WTC11 (cell line): Measurements from ENCODE around the gene RPP30. TPM values are rescaled to one million over a fixed set of nuclear protein-coding genes. Genes with fewer than 3 reads are reported as not detected.
A peak's percentile ranks its signal among the peaks of the same experiment; 100 is the strongest.

ENCODE experiments used
- ATAC-seq: fragments of 200-7000 bp; cut with Tn5 transposase; 2 replicates; pipeline ENCODE4 v1.10.0; 2021; ENCODE audit warnings: mild to moderate bottlenecking, moderate library complexity
- CTCF ChIA-PET: fragments of 300-600 bp; sonication (Branson Sonifier 250); formaldehyde crosslinking; loops from one replicate; lab custom pipeline; 2021; ENCODE audit warnings: antibody characterized with exemption; lab: Charles Lee
- POLR2A ChIA-PET: fragments of 350-600 bp; sonication (Branson Sonifier 250); formaldehyde crosslinking; loops from one replicate; lab custom pipeline; 2021; ENCODE audit warnings: antibody characterized with exemption; lab: Charles Lee
- DNase-seq: peaks from one replicate; pipeline ENCODE4 v3.0.0; 2021; ENCODE audit warnings: low spot score
- H3K27ac Mint-ChIP-seq: 2 replicates; pipeline ENCODE4 v1.8.0; 2021; ENCODE audit warnings: mixed read lengths
- H3K27me3 Mint-ChIP-seq: 2 replicates; pipeline ENCODE4 v1.8.0; 2021; ENCODE audit warnings: low read depth, mild to moderate bottlenecking, moderate library complexity, mixed read lengths
- H3K36me3 Mint-ChIP-seq: 2 replicates; pipeline ENCODE4 v1.8.0; 2021; ENCODE audit warnings: mixed read lengths
- H3K4me1 Mint-ChIP-seq: 2 replicates; pipeline ENCODE4 v1.8.0; 2022; ENCODE audit warnings: mixed read lengths
- H3K4me3 Mint-ChIP-seq: 2 replicates; pipeline ENCODE4 v1.8.0; 2021; ENCODE audit warnings: mild to moderate bottlenecking, moderate library complexity, mixed read lengths
- H3K9me3 Mint-ChIP-seq: 2 replicates; pipeline ENCODE4 v1.8.0; 2021; ENCODE audit warnings: mixed read lengths
- ELF4 ChIP-seq: sonication (generic); formaldehyde crosslinking; IDR thresholded peaks from 2 replicates; pipeline ENCODE4 v1.8.1; 2022; ENCODE audit warnings: low read depth, mild to moderate bottlenecking, moderate library complexity, missing genetic modification reagents
- ESRRA ChIP-seq: sonication (generic); formaldehyde crosslinking; IDR thresholded peaks from 2 replicates; pipeline ENCODE4 v1.8.1; 2022; ENCODE audit warnings: mild to moderate bottlenecking, missing genetic modification reagents, borderline replicate concordance
- FOXP1 ChIP-seq: sonication (generic); formaldehyde crosslinking; IDR thresholded peaks from 2 replicates; pipeline ENCODE4 v1.8.0; 2022; ENCODE audit warnings: missing genetic modification reagents, mild to moderate bottlenecking, moderate library complexity, borderline replicate concordance
- GABPB1 ChIP-seq: sonication (generic); formaldehyde crosslinking; IDR thresholded peaks from 2 replicates; pipeline ENCODE4 v1.8.1; 2023; ENCODE audit warnings: mild to moderate bottlenecking, missing genetic modification reagents
- GRHL2 ChIP-seq: fragments of 250-450 bp; sonication (Bioruptor Pico); IDR thresholded peaks from 2 replicates; pipeline ENCODE4 v1.8.0; 2022; ENCODE audit warnings: mild to moderate bottlenecking, moderate library complexity; ENCODE audit not compliant: insufficient replicate concordance, severe bottlenecking
- MXD4 ChIP-seq: fragments of 250-450 bp; sonication (Bioruptor Pico); IDR thresholded peaks from 2 replicates; pipeline ENCODE4 v1.8.0; 2021; ENCODE audit warnings: mild to moderate bottlenecking, moderate library complexity, borderline replicate concordance
- NFE2L1 ChIP-seq: sonication (generic); formaldehyde crosslinking; IDR thresholded peaks from 2 replicates; pipeline ENCODE4 v1.8.1; 2023; ENCODE audit warnings: missing genetic modification reagents
- NFYB ChIP-seq: sonication (generic); formaldehyde crosslinking; conservative IDR thresholded peaks from 2 replicates; pipeline ENCODE4 v1.8.0; 2022; ENCODE audit warnings: low read depth, missing genetic modification reagents
- NR2C2 ChIP-seq: sonication (generic); formaldehyde crosslinking; IDR thresholded peaks from 2 replicates; pipeline ENCODE4 v1.8.0; 2022; ENCODE audit warnings: mild to moderate bottlenecking, missing genetic modification reagents
- SOX15 ChIP-seq: fragments of 250-450 bp; sonication (Bioruptor Pico); IDR thresholded peaks from 2 replicates; pipeline ENCODE4 v1.9.0; 2021; ENCODE audit warnings: mild to moderate bottlenecking
- TP53 ChIP-seq: sonication (generic); formaldehyde crosslinking; IDR thresholded peaks from 2 replicates; pipeline ENCODE4 v1.8.1; 2023; ENCODE audit warnings: mild to moderate bottlenecking, missing genetic modification reagents
- ZNF232 ChIP-seq: sonication (generic); formaldehyde crosslinking; IDR thresholded peaks from 2 replicates; pipeline ENCODE4 v1.8.0; 2022; ENCODE audit warnings: mild to moderate bottlenecking, missing genetic modification reagents
- ZNF671 ChIP-seq: fragments of 250-450 bp; sonication (Bioruptor Pico); IDR thresholded peaks from 2 replicates; pipeline ENCODE4 v1.8.0; 2021; ENCODE audit warnings: mild to moderate bottlenecking
- total RNA-seq: library from RNA; stranded (reverse); gene quantifications from 3 replicates; pipeline ENCODE4 v1.2.3, GENCODE V29; 2021
- TF ChIP-seq, protein P1 (sequence below): sonication (generic); formaldehyde crosslinking; IDR thresholded peaks from 2 replicates; pipeline ENCODE4 v1.8.1; 2022; ENCODE audit warnings: low read depth, missing genetic modification reagents, borderline replicate concordance
- TF ChIP-seq, protein P2 (sequence below): fragments of 250-450 bp; sonication (Bioruptor Pico); IDR thresholded peaks from 2 replicates; pipeline ENCODE4 v1.9.0; 2021; ENCODE audit warnings: mild to moderate bottlenecking
- TF ChIP-seq, protein P3 (sequence below): sonication (generic); formaldehyde crosslinking; IDR thresholded peaks from 2 replicates; pipeline ENCODE4 v1.8.1; 2022; ENCODE audit warnings: low read depth, mild to moderate bottlenecking, moderate library complexity, missing genetic modification reagents, borderline replicate concordance
- TF ChIP-seq, protein P4 (sequence below): sonication (generic); formaldehyde crosslinking; IDR thresholded peaks from 2 replicates; pipeline ENCODE4 v1.8.0; 2022; ENCODE audit warnings: mild to moderate bottlenecking, missing genetic modification reagents
- TF ChIP-seq, protein P5 (sequence below): sonication (generic); formaldehyde crosslinking; IDR thresholded peaks from 2 replicates; pipeline ENCODE4 v1.8.0; 2022; ENCODE audit warnings: mild to moderate bottlenecking, missing genetic modification reagents
- TF ChIP-seq, protein P6 (sequence below): fragments of 200-600 bp; IDR thresholded peaks from 2 replicates; pipeline ENCODE4 v1.8.0; 2022; ENCODE audit warnings: antibody characterized with exemption
- TF ChIP-seq, protein P7 (sequence below): fragments of 250-450 bp; sonication (Bioruptor Pico); IDR thresholded peaks from 2 replicates; pipeline ENCODE4 v1.9.0; 2021; ENCODE audit warnings: mild to moderate bottlenecking

RPP30 gene
- total RNA-seq, 1 experiment from 2014 or later: 56.4 TPM

DNA sequence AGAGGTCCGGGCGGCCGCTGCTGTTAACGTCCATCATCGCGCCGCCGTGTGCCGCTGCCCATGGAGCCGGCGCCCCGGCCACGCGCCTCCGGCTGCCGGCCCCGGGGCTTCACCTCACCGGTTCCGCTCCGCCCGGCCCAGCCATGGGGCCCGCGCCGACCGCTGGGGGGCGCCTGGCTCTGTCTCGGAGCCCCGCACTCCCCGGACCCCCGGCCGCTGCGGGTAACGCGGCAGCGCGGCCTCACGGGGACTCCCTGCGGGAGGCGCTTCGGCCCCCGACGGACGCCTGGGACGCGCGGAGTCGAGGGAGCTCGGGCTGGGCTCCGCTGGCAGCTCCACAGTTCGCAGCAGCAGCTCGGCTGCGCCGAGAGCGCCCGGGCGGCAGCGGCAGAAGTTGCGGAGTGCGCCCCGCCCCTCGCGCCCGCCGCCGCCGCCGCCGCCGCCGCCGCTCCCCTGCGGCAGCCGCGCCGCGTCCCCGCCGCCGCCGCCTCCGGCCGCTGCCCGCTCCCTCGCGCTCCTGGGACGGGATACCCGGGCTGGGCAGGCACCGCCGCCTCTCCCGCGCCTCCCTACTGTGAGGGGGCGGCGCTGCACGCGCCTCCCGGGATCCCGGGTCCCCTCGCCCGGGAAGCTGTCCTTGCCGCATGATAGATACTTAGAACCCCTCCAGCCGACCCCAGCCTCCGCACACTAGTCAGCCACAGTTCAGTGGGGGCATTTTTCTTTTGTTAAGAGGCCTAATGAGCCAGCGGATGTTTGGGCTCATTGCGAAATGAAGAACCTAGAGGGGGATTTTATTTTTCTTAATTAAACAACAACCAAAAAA lies 13.9 kb upstream of the RPP30 start, which contains the start of gene HTR7 (continued):
- TF ChIP-seq GABPB1 (CRISPR knock-in tag) (0 out of 2 replicates have a peak, but pooled peaks have one; percentile 24), ESRRA (CRISPR knock-in tag) (no peak)

DNA sequence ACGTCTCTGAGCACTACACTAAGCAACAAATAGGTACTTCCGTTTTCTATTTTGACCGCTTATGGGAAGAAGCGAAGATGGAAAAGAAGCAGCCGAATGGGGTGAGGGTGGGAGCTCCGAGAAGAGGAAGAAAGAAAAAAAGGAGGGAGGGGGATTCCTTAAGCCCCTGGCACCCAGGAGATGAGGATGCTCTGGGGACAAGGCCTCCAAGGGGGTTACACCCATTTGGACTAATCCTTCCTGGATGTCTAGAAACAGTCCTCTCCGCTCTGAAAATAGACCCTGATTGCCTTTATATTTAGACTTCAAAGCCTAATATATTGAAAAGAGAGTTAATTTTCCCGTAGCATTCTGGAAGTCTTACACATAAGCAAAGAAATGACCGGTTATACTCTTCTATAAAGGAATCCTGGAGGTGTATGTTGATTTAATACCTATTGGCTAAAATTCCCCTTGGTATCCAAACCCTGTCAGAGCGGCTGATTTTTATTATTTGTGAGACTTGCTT lies 13.3 kb upstream of the RPP30 start:
- no peak for DNase-seq
- TF ChIP-seq MXD4: no peak
- ATAC-seq: no peak
- CTCF ChIA-PET: interaction anchor here (0.8 to 1.3 kb wide), 3 partner anchors 13 to 108 kb away, joined by 4 to 5 read pairs (median 4); partner anchors contain the start of gene RPP30
- H3K27me3 Mint-ChIP-seq: peaks cover 51% of the 10 kb centered on the region
- POLR2A ChIA-PET: no interaction called here
- H3K36me3 Mint-ChIP-seq: peaks cover 3% of the 10 kb centered on the region; the same call in 1 of the 2 replicates
- 0 out of 2 replicates have a peak, but pooled peaks cover 3% of the 10 kb centered on the region for H3K9me3 Mint-ChIP-seq
- peaks cover 50% of the 10 kb centered on the region for H3K4me1 Mint-ChIP-seq
- H3K4me3 Mint-ChIP-seq: peak overlapping the region; percentile 80
- no peak overlapping the region for H3K27ac Mint-ChIP-seq

DNA sequence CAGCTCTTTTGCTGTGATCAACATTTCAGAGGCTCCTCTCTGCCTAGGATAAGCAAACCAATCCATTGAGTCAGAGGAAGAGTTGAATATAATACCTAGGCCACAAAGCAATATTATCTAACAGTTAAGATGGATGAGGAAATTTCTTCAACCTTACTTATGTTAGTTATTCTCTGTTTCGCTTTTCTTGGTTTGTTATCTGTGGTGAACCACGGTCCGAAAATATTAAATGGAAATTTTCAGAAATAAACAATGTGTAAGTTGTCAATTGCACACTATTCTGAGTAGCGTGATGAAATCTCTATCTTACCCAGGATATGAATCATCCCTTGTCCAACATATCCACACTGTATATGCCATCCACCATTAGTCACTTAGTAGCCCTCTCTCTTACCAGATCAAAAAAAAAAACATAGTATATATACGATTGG lies 12.4 kb upstream of the RPP30 start:
- Mint-ChIP-seq H3K4me3 (no peak overlapping the region), H3K36me3 (no peaks in the 10 kb centered on the region), H3K27ac (no peak overlapping the region), H3K4me1 (peaks cover 42% of the 10 kb centered on the region), H3K9me3 (no peaks in the 10 kb centered on the region), H3K27me3 (peaks cover 48% of the 10 kb centered on the region)
- no peak for TF ChIP-seq NFYB (CRISPR knock-in tag)
- TF ChIP-seq ELF4 (CRISPR knock-in tag): no peak
- TF ChIP-seq, protein P1, sequence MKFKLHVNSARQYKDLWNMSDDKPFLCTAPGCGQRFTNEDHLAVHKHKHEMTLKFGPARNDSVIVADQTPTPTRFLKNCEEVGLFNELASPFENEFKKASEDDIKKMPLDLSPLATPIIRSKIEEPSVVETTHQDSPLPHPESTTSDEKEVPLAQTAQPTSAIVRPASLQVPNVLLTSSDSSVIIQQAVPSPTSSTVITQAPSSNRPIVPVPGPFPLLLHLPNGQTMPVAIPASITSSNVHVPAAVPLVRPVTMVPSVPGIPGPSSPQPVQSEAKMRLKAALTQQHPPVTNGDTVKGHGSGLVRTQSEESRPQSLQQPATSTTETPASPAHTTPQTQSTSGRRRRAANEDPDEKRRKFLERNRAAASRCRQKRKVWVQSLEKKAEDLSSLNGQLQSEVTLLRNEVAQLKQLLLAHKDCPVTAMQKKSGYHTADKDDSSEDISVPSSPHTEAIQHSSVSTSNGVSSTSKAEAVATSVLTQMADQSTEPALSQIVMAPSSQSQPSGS (CRISPR knock-in tag): no peak
- TF ChIP-seq, protein P2, sequence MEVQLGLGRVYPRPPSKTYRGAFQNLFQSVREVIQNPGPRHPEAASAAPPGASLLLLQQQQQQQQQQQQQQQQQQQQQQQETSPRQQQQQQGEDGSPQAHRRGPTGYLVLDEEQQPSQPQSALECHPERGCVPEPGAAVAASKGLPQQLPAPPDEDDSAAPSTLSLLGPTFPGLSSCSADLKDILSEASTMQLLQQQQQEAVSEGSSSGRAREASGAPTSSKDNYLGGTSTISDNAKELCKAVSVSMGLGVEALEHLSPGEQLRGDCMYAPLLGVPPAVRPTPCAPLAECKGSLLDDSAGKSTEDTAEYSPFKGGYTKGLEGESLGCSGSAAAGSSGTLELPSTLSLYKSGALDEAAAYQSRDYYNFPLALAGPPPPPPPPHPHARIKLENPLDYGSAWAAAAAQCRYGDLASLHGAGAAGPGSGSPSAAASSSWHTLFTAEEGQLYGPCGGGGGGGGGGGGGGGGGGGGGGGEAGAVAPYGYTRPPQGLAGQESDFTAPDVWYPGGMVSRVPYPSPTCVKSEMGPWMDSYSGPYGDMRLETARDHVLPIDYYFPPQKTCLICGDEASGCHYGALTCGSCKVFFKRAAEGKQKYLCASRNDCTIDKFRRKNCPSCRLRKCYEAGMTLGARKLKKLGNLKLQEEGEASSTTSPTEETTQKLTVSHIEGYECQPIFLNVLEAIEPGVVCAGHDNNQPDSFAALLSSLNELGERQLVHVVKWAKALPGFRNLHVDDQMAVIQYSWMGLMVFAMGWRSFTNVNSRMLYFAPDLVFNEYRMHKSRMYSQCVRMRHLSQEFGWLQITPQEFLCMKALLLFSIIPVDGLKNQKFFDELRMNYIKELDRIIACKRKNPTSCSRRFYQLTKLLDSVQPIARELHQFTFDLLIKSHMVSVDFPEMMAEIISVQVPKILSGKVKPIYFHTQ (CRISPR knock-in tag): no peak
- no peak for TF ChIP-seq FOXP1 (CRISPR knock-in tag)
- TF ChIP-seq ESRRA (CRISPR knock-in tag): no peak
- TF ChIP-seq GRHL2: no peak
- TF ChIP-seq, protein P3, sequence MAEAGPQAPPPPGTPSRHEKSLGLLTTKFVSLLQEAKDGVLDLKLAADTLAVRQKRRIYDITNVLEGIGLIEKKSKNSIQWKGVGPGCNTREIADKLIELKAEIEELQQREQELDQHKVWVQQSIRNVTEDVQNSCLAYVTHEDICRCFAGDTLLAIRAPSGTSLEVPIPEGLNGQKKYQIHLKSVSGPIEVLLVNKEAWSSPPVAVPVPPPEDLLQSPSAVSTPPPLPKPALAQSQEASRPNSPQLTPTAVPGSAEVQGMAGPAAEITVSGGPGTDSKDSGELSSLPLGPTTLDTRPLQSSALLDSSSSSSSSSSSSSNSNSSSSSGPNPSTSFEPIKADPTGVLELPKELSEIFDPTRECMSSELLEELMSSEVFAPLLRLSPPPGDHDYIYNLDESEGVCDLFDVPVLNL (CRISPR knock-in tag): no peak
- TF ChIP-seq NFE2L1 (CRISPR knock-in tag): no peak
- TF ChIP-seq TP53 (CRISPR knock-in tag): no peak
- TF ChIP-seq, protein P4, sequence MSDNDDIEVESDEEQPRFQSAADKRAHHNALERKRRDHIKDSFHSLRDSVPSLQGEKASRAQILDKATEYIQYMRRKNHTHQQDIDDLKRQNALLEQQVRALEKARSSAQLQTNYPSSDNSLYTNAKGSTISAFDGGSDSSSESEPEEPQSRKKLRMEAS (CRISPR knock-in tag): no peak
- TF ChIP-seq, protein P5, sequence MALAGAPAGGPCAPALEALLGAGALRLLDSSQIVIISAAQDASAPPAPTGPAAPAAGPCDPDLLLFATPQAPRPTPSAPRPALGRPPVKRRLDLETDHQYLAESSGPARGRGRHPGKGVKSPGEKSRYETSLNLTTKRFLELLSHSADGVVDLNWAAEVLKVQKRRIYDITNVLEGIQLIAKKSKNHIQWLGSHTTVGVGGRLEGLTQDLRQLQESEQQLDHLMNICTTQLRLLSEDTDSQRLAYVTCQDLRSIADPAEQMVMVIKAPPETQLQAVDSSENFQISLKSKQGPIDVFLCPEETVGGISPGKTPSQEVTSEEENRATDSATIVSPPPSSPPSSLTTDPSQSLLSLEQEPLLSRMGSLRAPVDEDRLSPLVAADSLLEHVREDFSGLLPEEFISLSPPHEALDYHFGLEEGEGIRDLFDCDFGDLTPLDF (CRISPR knock-in tag): no peak
- no peak for TF ChIP-seq GABPB1 (CRISPR knock-in tag)
- TF ChIP-seq NR2C2: no peak
- no peak for TF ChIP-seq SOX15 (CRISPR knock-in tag)
- TF ChIP-seq, protein P6, sequence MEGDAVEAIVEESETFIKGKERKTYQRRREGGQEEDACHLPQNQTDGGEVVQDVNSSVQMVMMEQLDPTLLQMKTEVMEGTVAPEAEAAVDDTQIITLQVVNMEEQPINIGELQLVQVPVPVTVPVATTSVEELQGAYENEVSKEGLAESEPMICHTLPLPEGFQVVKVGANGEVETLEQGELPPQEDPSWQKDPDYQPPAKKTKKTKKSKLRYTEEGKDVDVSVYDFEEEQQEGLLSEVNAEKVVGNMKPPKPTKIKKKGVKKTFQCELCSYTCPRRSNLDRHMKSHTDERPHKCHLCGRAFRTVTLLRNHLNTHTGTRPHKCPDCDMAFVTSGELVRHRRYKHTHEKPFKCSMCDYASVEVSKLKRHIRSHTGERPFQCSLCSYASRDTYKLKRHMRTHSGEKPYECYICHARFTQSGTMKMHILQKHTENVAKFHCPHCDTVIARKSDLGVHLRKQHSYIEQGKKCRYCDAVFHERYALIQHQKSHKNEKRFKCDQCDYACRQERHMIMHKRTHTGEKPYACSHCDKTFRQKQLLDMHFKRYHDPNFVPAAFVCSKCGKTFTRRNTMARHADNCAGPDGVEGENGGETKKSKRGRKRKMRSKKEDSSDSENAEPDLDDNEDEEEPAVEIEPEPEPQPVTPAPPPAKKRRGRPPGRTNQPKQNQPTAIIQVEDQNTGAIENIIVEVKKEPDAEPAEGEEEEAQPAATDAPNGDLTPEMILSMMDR: no peak
- no peak for TF ChIP-seq ZNF232 (CRISPR knock-in tag)
- TF ChIP-seq, protein P7, sequence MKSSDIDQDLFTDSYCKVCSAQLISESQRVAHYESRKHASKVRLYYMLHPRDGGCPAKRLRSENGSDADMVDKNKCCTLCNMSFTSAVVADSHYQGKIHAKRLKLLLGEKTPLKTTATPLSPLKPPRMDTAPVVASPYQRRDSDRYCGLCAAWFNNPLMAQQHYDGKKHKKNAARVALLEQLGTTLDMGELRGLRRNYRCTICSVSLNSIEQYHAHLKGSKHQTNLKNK (CRISPR knock-in tag): no peak
- TF ChIP-seq ZNF671 (CRISPR knock-in tag): no peak
- ChIA-PET POLR2A (no interaction called here), CTCF (no interaction called here)
- DNase-seq (no peak), ATAC-seq (no peak)
